Activated gamma-delta T cell treated with anti-CD3 and anti-CD28 coated beads, Interleukin-2, amount 50 U/mL, for 16 hours (primary cell): Measurements from ENCODE around the gene TAS2R50.

ENCODE experiments used
- DNase-seq: peaks from one replicate; pipeline ENCODE4 v3.0.0-alpha.2; 2020; ENCODE audit warnings: low read depth

The TAS2R50 gene

GRCh38 chr12:10952645-10953044, 34.1 kb downstream of the TAS2R50 start:
- no peak for DNase-seq

GRCh38 chr12:10943167-10943566, 43.5 kb downstream of the TAS2R50 start:
- DNase-seq, result no peak

GRCh38 chr12:10941916-10942607, 44.6 kb downstream of the TAS2R50 start:
- no peak for DNase-seq

- no peak for DNase-seq
These were observed 45.3 kb downstream of the TAS2R50 start for GRCh38 chr12:10941369-10941768.

GRCh38 chr12:10940389-10940788, 46.3 kb downstream of the TAS2R50 start:
- DNase-seq, result no peak

GRCh38 chr12:10939163-10939562, 47.5 kb downstream of the TAS2R50 start, which contains the start of gene TAS2R14:
Gene TAS2R14, minus strand, starts transcription at chr12:10939263. Its CDS starts 56 bp downstream, at chr12:10939207.
- no peak for DNase-seq

GRCh38 chr12:10936506-10936905, 50.2 kb downstream of the TAS2R50 start:
- DNase-seq, result no peak
